HG03439 (cell line): ENCODE data around the gene ATP6AP1.
"Not testable (repeated sequence)": the region's sequence is repeated elsewhere in the genome, so short reads cannot be mapped to it uniquely, and the experiment has no call there.

ENCODE experiments used
- ATAC-seq: cut with Tn5 transposase; IDR thresholded peaks from one replicate; pipeline ENCODE4 v1.9.1; 2021; ENCODE audit warnings: mild to moderate bottlenecking, moderate library complexity; ENCODE audit not compliant: unreplicated experiment

The ATP6AP1 gene

GRCh38 chrX:154398668-154399526 is 29.6 kb upstream of the ATP6AP1 start:
- ATAC-seq, result no peak

DNA sequence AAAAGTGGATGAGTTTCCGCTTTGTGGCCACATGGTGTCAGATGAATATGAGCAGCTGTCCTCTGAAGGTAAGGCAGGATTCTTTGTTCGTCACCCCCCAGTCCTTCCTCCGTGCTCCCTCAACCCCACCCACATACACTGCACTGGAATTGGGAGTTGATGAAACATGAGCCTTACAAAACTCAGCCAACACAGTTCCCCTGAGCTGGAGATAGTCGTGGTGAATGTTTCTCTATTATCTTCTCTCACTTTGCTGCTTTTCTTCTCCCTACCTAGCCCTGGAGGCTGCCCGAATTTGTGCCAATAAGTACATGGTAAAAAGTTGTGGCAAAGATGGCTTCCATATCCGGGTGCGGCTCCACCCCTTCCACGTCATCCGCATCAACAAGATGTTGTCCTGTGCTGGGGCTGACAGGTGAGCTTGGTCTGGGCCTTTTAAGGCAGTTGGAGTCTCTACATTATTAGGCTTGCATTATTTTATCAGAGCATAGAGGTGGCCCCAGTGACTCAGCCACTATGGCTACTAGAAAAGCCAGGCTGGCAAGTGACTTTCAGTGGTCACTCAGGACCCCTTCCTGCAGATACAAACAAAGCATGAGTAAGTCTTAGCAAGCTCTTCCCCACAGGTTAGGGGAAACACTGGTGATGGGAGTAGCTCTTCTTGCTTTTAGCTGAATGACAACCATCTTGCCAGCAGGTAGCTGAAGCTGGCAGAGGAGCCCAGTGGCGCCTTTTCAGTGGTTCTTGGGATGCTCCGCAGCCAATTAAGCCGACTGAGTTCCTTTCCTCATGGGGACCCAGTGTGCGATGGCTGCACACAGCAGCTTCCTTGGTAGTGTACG is 28.7 kb upstream of the ATP6AP1 start:
- no peak for ATAC-seq

DNA sequence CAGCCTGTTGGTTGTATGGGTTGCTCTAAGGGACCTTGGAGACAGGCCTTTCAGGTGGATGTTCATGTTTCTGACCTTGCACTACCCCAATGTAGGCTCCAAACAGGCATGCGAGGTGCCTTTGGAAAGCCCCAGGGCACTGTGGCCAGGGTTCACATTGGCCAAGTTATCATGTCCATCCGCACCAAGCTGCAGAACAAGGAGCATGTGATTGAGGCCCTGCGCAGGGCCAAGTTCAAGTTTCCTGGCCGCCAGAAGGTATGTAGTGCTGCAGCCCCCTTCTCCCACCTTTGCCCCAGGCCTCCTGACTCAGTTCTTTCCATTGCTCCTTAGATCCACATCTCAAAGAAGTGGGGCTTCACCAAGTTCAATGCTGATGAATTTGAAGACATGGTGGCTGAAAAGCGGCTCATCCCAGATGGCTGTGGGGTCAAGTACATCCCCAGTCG is 28.1 kb upstream of the ATP6AP1 start:
- ATAC-seq, result not testable (repeated sequence)

DNA sequence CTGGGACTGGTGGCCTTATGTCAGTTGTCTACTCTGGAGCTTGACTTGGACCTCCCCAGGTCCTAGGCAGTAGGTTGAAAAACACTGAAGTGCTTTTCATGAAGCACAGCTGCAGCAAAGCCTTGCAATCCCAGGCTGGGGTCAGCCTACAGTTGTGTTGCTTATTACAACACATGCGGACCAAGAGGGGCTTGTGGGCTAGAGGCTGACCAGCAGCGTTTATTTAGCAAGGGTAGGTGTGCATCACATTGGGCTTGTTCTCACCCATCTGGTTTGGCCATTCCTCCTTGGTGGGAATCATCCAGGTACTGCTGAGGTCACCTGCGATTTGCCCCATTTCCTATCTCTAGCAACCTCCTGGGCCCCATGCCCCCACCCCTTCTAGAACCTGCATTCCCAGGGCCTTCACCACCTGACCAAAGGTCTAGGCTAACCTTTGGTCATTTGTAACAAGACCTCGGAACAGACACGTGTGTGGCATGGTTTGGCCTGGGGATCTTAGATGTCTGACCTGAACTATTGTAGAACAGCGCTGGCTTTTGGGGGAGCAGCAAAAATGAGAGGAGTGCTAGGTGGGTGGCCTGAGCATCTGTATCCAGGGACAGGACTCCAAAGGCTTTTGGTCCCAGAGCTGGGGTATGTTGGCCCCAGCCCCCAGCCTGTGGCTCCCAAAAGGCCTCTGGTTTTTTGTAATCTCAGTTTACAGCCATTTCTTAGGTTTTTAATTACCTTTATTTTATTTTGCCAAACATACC is 27.3 kb upstream of the ATP6AP1 start:
- ATAC-seq, result no peak

DNA sequence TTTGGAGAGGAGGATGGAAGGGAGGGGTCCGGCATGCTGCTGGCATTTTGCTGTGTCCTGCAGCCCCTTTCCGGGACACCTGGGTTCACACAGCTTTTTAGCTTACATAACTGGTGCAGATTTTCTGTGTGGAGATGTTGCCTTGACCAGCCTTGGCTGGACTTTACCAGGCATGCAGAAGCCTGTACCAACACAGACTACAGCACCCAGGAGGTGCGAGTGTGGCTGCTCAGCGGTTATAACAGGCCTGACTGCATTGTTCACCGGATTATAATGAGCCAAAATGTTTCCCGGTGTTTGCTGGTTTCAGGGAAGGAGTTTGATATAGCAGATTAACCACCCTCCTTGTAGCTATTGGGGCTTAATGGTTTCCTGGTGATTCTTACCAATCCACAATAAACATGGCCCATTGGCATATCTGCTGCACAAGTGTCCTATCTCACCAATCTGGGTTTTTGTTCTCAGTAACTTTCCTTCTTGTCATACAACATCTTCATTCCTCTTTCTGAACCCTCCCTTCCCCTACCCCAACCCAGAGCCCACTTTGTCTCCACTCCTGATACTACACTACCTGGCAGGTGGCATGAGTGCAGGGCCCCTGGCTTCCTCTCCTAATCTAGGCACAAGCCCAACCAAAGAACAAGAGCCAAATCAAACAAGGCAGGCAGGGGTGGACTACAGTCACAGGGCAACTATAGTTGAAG is 26.4 kb upstream of the ATP6AP1 start:
- no peak for ATAC-seq

DNA sequence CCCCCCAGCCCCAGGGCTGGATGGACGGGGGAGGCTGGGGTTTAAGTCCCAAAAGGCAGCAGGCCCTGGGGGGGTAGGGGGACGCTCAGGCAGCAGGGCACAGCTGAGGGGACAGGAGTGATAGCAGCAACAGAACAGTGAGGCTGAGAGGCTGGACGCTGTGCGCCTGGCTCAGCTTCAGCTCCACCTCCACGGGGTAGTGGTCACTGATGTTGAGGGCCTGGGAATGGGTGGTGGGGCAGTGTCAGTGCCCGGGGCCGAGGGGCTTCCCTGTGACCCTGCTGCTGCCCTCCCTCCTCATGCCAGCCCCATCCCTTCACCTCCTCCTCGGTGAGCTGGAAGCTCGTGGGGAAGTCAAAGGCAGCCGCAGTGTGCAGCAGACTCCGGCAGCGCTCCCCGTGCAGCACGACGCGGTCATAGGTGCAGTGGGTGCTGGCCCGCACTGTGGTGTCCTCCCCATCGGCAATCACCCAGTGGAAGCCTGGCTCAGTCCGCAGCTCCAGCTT is 25.8 kb upstream of the ATP6AP1 start:
- no peak for ATAC-seq

- ATAC-seq, result no peak
These were observed 25.3 kb upstream of the ATP6AP1 start for GRCh38 chrX:154403192-154403591.

- no peak for ATAC-seq
These were observed 24.6 kb upstream of the ATP6AP1 start for GRCh38 chrX:154403858-154404257.

DNA sequence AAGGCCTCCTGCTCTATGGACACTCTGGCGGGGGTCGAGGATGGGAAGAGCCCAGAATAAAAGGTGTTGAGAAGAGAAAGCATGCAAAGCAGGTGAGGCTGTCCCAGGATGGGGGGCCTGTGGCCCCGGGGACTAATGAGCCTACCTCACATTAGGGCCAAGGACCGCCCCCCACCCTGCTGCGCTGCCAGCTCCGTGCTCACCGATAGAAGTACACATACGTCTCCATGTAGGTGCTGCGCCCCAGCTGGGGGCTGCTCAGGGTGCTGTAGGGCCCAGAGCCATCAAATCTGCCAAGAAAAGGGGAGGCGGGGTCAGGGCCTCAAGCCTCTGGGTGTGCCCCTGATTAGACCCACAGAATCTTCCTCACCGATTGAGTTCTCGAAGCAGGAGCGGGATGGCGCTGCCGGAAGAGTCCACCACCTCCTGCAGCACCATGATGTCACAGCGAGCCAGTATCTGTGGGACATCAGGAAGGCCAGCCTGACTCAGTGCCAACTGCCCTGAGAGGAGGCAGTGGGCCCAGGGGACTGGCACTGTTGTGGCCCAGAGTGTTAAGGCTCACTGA is 23.8 kb upstream of the ATP6AP1 start:
- no peak for ATAC-seq

- no peak for ATAC-seq
These were observed 19.7 kb upstream of the ATP6AP1 start for GRCh38 chrX:154408659-154409221.

- no peak for ATAC-seq
These were observed 19.1 kb upstream of the ATP6AP1 start, which contains the start of gene DNASE1L1 for GRCh38 chrX:154409222-154409871. DNASE1L1 (minus strand) TSS chrX:154409254; CDS start chrX:154405568, 3,686 bp downstream.

GRCh38 chrX:154411981-154412340 is 16.5 kb upstream of the ATP6AP1 start:
- peak; percentile 46 for ATAC-seq

GRCh38 chrX:154412468-154412867 is 16.0 kb upstream of the ATP6AP1 start:
- no peak for ATAC-seq

DNA sequence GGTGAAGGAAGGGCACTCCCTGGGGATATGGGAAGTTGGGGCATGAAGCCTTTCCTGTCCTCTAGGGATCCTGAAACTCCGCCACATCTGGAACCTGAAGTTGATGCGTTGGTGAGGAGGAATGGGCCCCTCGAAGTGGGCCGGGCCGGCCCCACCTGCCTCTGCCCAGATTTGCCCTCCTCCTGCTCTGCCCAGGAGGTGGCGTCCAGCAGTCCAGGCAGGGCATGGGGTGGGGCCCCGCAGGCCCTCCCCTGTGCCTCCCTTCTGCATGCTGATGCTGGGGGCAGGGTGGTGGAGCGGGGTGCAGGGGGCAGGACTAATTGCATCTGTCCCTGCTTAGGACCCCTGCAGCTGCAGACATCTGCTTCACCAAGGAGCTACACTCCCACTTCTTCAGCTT is 15.3 kb upstream of the ATP6AP1 start:
- ATAC-seq, result no peak

DNA sequence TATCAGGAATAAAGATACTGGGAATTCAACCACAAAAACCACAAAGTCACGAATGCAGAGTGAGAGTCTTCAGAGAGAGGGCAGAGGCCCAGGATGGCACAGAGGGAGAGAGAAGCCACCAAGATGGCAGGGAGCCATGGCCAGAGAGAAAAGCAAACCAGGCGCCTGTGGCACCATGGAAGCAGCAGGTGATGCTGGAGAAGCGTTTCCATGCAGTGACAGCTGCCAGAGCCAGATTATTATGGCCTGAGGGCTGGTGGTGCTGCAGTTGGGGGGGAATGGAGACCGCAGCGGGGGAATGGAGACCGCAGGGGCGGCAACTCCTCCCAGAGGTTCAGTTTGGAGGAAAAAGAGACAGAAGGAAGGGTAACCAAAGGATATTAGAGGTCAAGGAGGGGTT is 11.3 kb upstream of the ATP6AP1 start:
- ATAC-seq, result no peak

GRCh38 chrX:154419189-154419588 is 9.3 kb upstream of the ATP6AP1 start:
- ATAC-seq, result no peak

DNA sequence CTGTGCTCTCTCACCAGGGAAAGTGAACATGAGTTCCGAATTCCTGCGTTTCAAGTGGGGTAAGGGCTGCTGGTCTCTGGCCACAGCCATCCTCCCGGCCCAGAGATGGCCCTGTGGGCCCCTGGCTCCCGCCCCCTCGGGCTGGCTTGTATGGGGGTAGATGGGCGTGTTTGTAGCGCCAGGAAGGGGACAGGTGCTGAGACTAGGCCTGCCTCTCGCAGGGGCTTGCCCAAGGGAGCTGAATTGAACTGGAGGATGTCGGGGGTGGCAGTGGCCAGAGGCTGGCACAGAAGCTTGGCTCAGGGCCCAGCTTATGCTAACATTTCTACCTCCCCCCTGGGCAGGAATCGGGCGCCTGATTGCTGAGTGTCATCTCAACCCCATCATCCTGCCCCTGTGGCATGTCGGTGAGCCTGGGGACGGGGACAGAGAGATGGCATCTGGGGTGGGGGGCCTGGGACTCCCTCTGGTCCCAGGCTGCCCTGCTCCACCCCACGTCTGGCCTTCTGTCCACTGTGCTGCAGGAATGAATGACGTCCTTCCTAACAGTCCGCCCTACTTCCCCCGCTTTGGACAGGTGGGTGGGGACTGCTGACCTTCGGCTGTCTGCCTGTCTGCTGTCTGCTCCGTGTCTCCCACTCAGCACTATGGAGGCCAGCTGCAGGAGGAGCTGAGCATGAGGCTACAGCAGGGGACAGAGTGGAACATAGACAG is 8.6 kb upstream of the ATP6AP1 start:
- ATAC-seq, result no peak

GRCh38 chrX:154420402-154420756 is 8.1 kb upstream of the ATP6AP1 start:
- no peak for ATAC-seq
